ENCODE measurements around the gene USP33. TPM values are rescaled to one million over a fixed set of nuclear protein-coding genes. Genes with fewer than 3 reads are reported as not detected.

Gene USP33
- total RNA-seq: 10 to 100 TPM; 46.7 to 63.2 (median 54.2) TPM
- 10 to 100 TPM; 24.0 to 47.2 TPM for polyA plus RNA-seq
- long read RNA-seq, donor 1, partial matches to known transcripts: 106 of 134 reads
- long read RNA-seq, donor 1, other reads (novel, unspliced or antisense): 28 of 134 reads
- long read RNA-seq, donor 2, full-length matches to known transcripts: 1 of 21 reads
- long read RNA-seq, donor 2, partial matches to known transcripts: 20 of 21 reads
- long read RNA-seq, donor 2, other reads (novel, unspliced or antisense): 0 of 21 reads
- long read RNA-seq, donor 3, full-length matches to known transcripts: 62 of 116 reads
- long read RNA-seq, donor 3, partial matches to known transcripts: 8 of 116 reads
- long read RNA-seq, donor 3, other reads (novel, unspliced or antisense): 46 of 116 reads

GRCh38 chr1:77759071-77760028, at the start of gene USP33:
USP33 (minus strand) TSS chr1:77759852; CDS start chr1:77741697, 18,155 bp downstream.
- H3K27me3 ChIP-seq: no peaks in the 10 kb centered on the region
- WGBS, 3 donors: 1% methylated on average over 65 to 79 of the region's 79 CpGs
- peaks cover 2% of the 10 kb centered on the region for H3K4me1 ChIP-seq (ENCODE audit: insufficient read depth)
- H3K4me3 ChIP-seq: peak within 1 kb of the TSS; percentile 87
- intact Hi-C loops (cut with DNase I): no loop called here
- peak within 1 kb of the TSS; percentile 61 to 80 for H3K27ac ChIP-seq
- no peak for TF ChIP-seq CTCF (IDR thresholded peaks at IDR 0.05)
- TF ChIP-seq EP300 (IDR thresholded peaks at IDR 0.05): no peak
- TF ChIP-seq POLR2A (IDR thresholded peaks at IDR 0.05): peak; percentile 63
- no peaks in the 10 kb centered on the region for H3K36me3 ChIP-seq
- DNase-seq: peak; percentile 89 to 95 (median 91)
- H3K9me3 ChIP-seq: no peaks in the 10 kb centered on the region

- WGBS, 3 donors: 47 to 69% (median 68%) methylated on average over 2 of the region's 2 CpGs
- Histone ChIP-seq H3K4me3 (no peak overlapping the region), H3K36me3 (no peaks in the 10 kb centered on the region), H3K27ac (no peak overlapping the region), H3K9me3 (no peaks in the 10 kb centered on the region), H3K27me3 (no peaks in the 10 kb centered on the region), H3K4me1 (ENCODE audit: insufficient read depth) (no peaks in the 10 kb centered on the region)
- intact Hi-C loops (cut with DNase I): no loop called here
- TF ChIP-seq POLR2A (IDR thresholded peaks at IDR 0.05): no peak
- no peak for TF ChIP-seq EP300 (IDR thresholded peaks at IDR 0.05)
- no peak for TF ChIP-seq CTCF (IDR thresholded peaks at IDR 0.05)
- DNase-seq: no peak
Observed at GRCh38 chr1:77803371-77803770, 43.7 kb upstream of the USP33 start.

GRCh38 chr1:77802026-77802425, 42.4 kb upstream of the USP33 start:
- no peak for DNase-seq
- Histone ChIP-seq H3K4me1 (ENCODE audit: insufficient read depth) (no peaks in the 10 kb centered on the region), H3K27me3 (no peaks in the 10 kb centered on the region), H3K36me3 (no peaks in the 10 kb centered on the region), H3K27ac (no peak overlapping the region), H3K4me3 (no peak overlapping the region), H3K9me3 (no peaks in the 10 kb centered on the region)
- intact Hi-C loops (cut with DNase I): no loop called here
- 86 to 94% (median 93%) methylated on average over 2 of the region's 2 CpGs for WGBS, 3 donors
- TF ChIP-seq POLR2A (IDR thresholded peaks at IDR 0.05) (no peak), CTCF (IDR thresholded peaks at IDR 0.05) (no peak), EP300 (IDR thresholded peaks at IDR 0.05) (no peak)

GRCh38 chr1:77797991-77798390, 38.3 kb upstream of the USP33 start:
- intact Hi-C loops (cut with DNase I): no loop called here
- H3K27ac ChIP-seq: no peak overlapping the region
- TF ChIP-seq CTCF (IDR thresholded peaks at IDR 0.05): no peak
- no peak for TF ChIP-seq POLR2A (IDR thresholded peaks at IDR 0.05)
- TF ChIP-seq EP300 (IDR thresholded peaks at IDR 0.05): no peak
- H3K4me3 ChIP-seq: no peak overlapping the region
- no peak for DNase-seq
- H3K36me3 ChIP-seq: no peaks in the 10 kb centered on the region
- no peaks in the 10 kb centered on the region for H3K9me3 ChIP-seq
- no peaks in the 10 kb centered on the region for H3K4me1 ChIP-seq (ENCODE audit: insufficient read depth)
- H3K27me3 ChIP-seq: no peaks in the 10 kb centered on the region

All from ovary (tissue), 10 donors.